GM12892 (cell line): Measurements from ENCODE around the gene DKK3.

Experiments
- POLR2A ChIP-seq: IDR thresholded peaks from 2 replicates; pipeline ENCODE4 v1.6.1; 2011; ENCODE audit warnings: low read depth, low read length, control low read depth
- TAF1 ChIP-seq: IDR thresholded peaks from 2 replicates; pipeline ENCODE4 v1.6.1; 2011; ENCODE audit warnings: low read depth, mild to moderate bottlenecking, control low read depth, low read length, borderline replicate concordance

DNA sequence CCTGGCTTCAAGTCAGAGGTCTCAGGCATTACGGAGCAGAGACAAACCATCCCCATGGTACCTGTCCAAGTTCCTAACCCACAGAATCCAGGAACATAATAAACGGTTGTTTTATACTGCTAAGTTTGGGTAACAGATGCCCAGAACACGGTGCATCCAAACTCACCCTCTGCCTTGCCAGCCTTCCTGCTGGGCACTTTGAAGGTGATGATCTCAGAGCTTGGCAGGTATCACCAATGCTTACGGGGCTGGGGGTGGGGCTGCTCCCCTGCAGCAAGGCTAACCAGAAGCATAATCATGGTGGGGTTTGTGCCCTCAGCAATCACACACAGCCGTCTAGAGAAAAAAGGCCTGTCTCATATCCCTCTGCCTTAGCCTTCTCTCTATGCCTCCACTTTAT is 27.1 kb downstream of the DKK3 start:
- TF ChIP-seq TAF1 (no peak), POLR2A (no peak)
